ENCODE results near the gene UBE2H. TPM values are rescaled to one million over a fixed set of nuclear protein-coding genes. Genes with fewer than 3 reads are reported as not detected.

The UBE2H gene
- total RNA-seq, 1 donor from 2014 or later: 68.5 TPM

GRCh38 chr7:129784783-129785684 lies 167.7 kb downstream of the UBE2H start:
- TF ChIP-seq POLR2AphosphoS5 (IDR thresholded peaks at IDR 0.05; ENCODE audit: insufficient read depth in 1 of 2, low read depth in 1 of 2): no peak
- TF ChIP-seq CTCF (IDR thresholded peaks at IDR 0.05): no peak
- TF ChIP-seq POLR2A (IDR thresholded peaks at IDR 0.05): no peak
- no peaks in the 10 kb centered on the region for H3K9me3 ChIP-seq
- no peaks in the 10 kb centered on the region for H3K36me3 ChIP-seq
- peaks cover 35% of the 10 kb centered on the region for H3K27me3 ChIP-seq
- peak overlapping the region in 1 of 2 donors; percentile 15 for H3K4me3 ChIP-seq
- H3K27ac ChIP-seq: no peak overlapping the region
- DNase-seq (ENCODE audit: extremely low spot score in 2 of 2): no peak
- intact Hi-C loops (cut with DNase I): no loop called here
- peaks cover 62% of the 10 kb centered on the region for H3K4me1 ChIP-seq

DNA sequence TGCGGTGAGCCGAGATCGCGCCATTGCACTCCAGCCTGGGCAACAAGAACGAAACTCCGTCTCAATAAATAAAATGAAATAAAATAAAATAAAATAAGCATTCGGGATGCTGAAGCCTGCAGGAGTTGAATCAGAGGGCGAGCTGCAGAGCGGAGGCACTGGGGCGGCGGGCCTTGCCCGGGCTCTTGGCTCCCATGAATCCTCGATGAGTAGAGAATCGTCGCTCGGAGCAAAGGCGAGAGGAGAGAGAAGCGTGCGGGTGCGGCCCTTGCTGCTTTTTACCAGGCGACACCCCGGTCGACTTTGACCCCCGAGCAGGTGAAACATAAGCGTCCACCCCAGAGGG lies 168.3 kb downstream of the UBE2H start:
- Histone ChIP-seq H3K27me3 (peaks cover 37% of the 10 kb centered on the region), H3K36me3 (no peaks in the 10 kb centered on the region), H3K4me1 (peaks cover 69% of the 10 kb centered on the region), H3K9me3 (no peaks in the 10 kb centered on the region), H3K27ac (no peak overlapping the region), H3K4me3 (no peak overlapping the region)
- no peak for DNase-seq (ENCODE audit: extremely low spot score in 2 of 2)
- no peak for TF ChIP-seq POLR2A (IDR thresholded peaks at IDR 0.05)
- no peak for TF ChIP-seq CTCF (IDR thresholded peaks at IDR 0.05)
- no peak for TF ChIP-seq POLR2AphosphoS5 (IDR thresholded peaks at IDR 0.05; ENCODE audit: insufficient read depth in 1 of 2, low read depth in 1 of 2)
- intact Hi-C loops (cut with DNase I): no loop called here

- Histone ChIP-seq H3K4me3 (no peak overlapping the region), H3K27ac (no peak overlapping the region), H3K4me1 (peaks cover 77% of the 10 kb centered on the region), H3K27me3 (peaks cover 45% of the 10 kb centered on the region), H3K36me3 (no peaks in the 10 kb centered on the region), H3K9me3 (no peaks in the 10 kb centered on the region)
- no peak for DNase-seq (ENCODE audit: extremely low spot score in 2 of 2)
- TF ChIP-seq POLR2AphosphoS5 (IDR thresholded peaks at IDR 0.05; ENCODE audit: insufficient read depth in 1 of 2, low read depth in 1 of 2) (no peak), POLR2A (IDR thresholded peaks at IDR 0.05) (no peak), CTCF (IDR thresholded peaks at IDR 0.05) (no peak)
- intact Hi-C loops (cut with DNase I): no loop called here
Measured at GRCh38 chr7:129783584-129783919, 169.2 kb downstream of the UBE2H start.

GRCh38 chr7:129782818-129783583 lies 169.8 kb downstream of the UBE2H start:
- no peak for DNase-seq (ENCODE audit: extremely low spot score in 2 of 2)
- Histone ChIP-seq H3K27ac (no peak overlapping the region), H3K36me3 (no peaks in the 10 kb centered on the region), H3K4me1 (peaks cover 79% of the 10 kb centered on the region), H3K4me3 (no peak overlapping the region), H3K27me3 (peaks cover 45% of the 10 kb centered on the region), H3K9me3 (no peaks in the 10 kb centered on the region)
- TF ChIP-seq POLR2A (IDR thresholded peaks at IDR 0.05): no peak
- no peak for TF ChIP-seq POLR2AphosphoS5 (IDR thresholded peaks at IDR 0.05; ENCODE audit: insufficient read depth in 1 of 2, low read depth in 1 of 2)
- TF ChIP-seq CTCF (IDR thresholded peaks at IDR 0.05): no peak
- intact Hi-C loops (cut with DNase I): no loop called here
